HG02759 (cell line): ENCODE results near the gene TUBGCP3.

Experiments used
- ATAC-seq: cut with Tn5 transposase; IDR thresholded peaks from one replicate; pipeline ENCODE4 v1.9.1; 2021; ENCODE audit warnings: mild to moderate bottlenecking, moderate library complexity; ENCODE audit not compliant: unreplicated experiment

The TUBGCP3 gene

GRCh38 chr13:112456138-112457056 lies 131.6 kb downstream of the TUBGCP3 start:
- no peak for ATAC-seq

GRCh38 chr13:112455476-112456059 lies 132.4 kb downstream of the TUBGCP3 start:
- no peak for ATAC-seq

GRCh38 chr13:112454648-112455334 lies 133.2 kb downstream of the TUBGCP3 start:
- no peak for ATAC-seq

GRCh38 chr13:112453874-112454647 lies 133.9 kb downstream of the TUBGCP3 start:
- no peak for ATAC-seq

- no peak for ATAC-seq
Measured at GRCh38 chr13:112453207-112453829, 134.6 kb downstream of the TUBGCP3 start.

- ATAC-seq: no peak
Measured at GRCh38 chr13:112452380-112453206, 135.4 kb downstream of the TUBGCP3 start.

GRCh38 chr13:112451512-112452379 lies 136.2 kb downstream of the TUBGCP3 start:
- ATAC-seq: no peak

GRCh38 chr13:112450904-112451240 lies 137.1 kb downstream of the TUBGCP3 start:
- no peak for ATAC-seq

GRCh38 chr13:112450118-112450903 lies 137.6 kb downstream of the TUBGCP3 start:
- ATAC-seq: no peak

GRCh38 chr13:112449545-112449930 lies 138.4 kb downstream of the TUBGCP3 start:
- no peak for ATAC-seq

- no peak for ATAC-seq
Measured at GRCh38 chr13:112448621-112449544, 139.1 kb downstream of the TUBGCP3 start.

GRCh38 chr13:112447761-112448603 lies 140.0 kb downstream of the TUBGCP3 start:
- no peak for ATAC-seq

- ATAC-seq: no peak
Measured at GRCh38 chr13:112447306-112447705, 140.6 kb downstream of the TUBGCP3 start.

GRCh38 chr13:112446867-112447266 lies 141.1 kb downstream of the TUBGCP3 start:
- no peak for ATAC-seq

- no peak for ATAC-seq
Measured at GRCh38 chr13:112446347-112446861, 141.5 kb downstream of the TUBGCP3 start.
